DMS114 treated with DMSO at 0.1 percent for 48 hours (cell line): ENCODE measurements around the gene MYO7B.
A peak's percentile ranks its signal among the peaks of the same experiment; 100 is the strongest.

Source experiments
- DNase-seq: peaks from one replicate; lab custom pipeline; 2025; ENCODE audit not compliant: unreplicated experiment; lab: John Stamatoyannopoulos, UW

MYO7B gene

DNA sequence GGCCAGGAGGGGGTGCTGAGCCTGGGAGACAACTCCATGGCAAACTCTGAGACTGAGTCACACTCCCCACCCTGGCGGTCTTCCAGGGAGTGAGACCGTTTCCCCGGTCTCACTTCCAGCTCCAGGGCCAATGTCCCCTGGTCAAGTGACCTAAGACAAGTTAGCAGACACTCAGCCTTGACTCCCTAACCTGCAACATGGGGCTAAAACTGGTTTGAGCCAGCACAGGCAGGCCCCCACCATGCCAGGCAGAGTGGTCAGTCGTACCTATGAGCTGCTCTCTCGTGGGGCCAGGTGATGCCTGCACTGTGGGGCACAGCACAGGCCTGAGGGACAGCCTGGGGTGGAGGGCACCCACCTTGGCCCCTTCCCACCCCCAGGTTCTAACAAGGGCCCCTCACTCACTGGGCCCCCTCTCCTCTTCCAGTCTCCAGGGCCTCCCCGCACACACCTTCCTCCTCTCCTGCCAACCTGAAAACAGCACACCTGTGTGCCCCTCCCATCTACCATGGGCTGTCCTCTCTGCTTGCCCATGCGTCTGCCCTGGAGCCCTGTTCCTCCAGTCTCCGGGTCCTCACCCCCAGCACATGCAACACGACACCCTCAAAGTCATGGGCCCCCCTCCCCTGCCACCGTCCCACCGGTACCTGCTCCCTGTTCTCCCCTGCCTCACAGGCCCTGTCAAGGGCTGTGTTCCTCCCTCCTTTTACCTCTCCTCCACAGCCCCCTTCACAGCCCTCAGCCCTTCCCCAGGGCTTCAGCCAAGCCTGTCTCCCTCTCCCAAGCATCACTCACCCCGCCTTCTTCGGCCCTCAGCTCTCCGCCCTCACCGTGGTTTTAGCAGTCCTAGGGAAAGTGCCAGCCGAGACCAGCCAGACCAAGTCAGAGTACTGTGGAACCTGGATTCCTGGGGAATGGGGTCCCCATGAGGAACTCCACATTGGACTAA lies 112.0 kb downstream of the MYO7B start:
- DNase-seq: no peak

DNA sequence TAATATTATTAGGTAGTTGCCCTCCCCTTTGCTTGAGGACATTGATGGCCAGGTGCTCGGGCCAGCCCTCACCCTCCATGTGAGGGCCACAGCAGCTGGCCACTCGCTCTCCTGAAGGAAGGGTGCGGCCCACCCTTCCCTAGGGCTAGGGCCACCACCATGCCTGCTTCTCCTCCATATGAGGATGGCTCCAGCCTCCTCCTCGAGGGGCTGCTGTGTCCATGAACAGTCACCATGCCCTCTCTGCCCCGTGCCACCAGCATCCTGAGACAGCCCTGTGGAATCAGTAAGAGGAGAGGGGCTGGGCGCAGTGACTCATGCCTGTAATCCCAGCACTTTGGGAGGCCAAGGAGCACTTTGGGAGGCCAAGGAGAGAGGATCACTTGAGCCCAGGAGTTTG lies 112.8 kb downstream of the MYO7B start:
- no peak for DNase-seq

DNA sequence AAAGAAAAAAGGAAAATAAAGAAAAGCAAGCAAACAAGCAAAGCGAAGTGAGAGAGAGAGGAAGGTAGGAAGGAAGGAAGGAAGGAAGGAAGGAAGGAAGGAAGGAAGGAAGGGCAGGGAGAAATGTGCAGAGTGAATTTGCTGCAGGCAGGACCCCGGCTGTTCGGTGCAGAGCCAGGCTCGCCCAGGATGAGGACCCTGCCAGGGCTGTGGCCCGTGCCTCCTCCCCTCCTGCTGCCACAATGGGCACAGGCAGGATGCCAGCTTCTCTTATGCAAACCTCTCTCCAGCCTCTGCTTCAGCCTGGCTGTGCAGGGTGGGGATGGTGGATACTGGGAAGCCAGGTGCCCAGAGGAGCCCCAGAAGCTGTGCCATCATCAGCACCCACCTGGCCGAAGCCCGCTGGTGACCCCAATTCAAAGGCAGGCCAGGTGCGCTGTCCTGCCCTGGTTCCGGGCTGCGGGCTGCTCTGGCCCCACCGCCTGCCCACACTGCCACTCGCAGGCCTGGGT lies 113.7 kb downstream of the MYO7B start:
- no peak for DNase-seq

DNA sequence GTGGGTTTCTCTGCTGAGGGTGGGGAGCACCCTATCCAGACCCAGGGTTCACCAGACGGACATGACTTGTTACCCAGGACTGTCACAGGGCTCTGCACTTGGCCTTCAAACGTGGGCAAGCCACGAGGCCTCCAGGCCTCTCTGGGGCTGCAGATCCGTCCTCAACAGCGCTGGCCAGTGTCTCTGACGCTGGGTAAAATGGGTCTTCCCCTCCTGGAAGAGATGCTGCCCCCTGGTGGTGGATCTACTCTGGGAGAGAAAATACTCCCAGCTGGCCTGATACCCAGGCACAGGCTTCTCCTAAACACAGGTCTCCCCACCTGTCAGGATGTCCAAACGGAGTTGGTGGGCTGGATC lies 114.2 kb downstream of the MYO7B start:
- peak; percentile 52 for DNase-seq

DNA sequence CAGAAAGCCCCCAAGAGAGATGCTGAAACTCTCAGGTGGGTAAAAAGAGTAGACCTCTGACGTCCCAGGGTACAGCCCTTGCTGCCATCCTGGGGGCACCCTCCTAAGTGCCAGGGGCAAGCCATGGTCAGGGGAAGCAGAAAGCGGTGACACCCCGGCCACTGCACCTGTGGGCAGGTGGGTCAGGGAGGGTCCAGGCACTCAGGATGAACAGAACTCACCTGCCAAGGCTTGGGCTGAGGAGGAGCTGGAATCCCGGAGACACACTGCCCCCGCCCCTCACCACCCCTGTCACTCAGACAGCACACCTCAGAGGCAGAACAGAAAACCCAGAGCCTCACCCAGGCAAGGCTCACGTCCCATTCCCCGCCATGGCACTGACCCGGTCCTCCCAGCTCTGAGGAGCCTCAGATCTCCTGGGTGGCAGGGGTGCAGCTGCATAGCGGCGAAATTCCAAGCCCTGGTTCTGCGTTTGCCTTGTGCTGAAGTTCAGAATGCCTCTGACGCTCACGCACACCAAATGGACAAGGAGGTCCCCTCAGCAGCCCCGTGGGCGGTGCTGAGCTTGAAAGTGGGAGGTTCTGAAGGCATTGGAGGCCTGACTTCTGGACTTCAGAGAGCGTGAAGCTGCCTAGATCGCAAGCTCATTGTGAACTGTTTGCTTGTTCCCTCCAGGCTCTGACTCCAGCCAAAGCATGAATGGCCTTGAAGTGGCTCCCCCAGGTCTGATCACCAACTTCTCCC lies 114.7 kb downstream of the MYO7B start:
- DNase-seq: no peak

DNA sequence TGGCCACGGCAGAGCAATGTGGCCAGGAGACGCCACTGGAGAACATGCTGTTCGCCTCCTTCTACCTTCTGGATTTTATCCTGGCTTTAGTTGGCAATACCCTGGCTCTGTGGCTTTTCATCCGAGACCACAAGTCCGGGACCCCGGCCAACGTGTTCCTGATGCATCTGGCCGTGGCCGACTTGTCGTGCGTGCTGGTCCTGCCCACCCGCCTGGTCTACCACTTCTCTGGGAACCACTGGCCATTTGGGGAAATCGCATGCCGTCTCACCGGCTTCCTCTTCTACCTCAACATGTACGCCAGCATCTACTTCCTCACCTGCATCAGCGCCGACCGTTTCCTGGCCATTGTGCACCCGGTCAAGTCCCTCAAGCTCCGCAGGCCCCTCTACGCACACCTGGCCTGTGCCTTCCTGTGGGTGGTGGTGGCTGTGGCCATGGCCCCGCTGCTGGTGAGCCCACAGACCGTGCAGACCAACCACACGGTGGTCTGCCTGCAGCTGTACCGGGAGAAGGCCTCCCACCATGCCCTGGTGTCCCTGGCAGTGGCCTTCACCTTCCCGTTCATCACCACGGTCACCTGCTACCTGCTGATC lies 115.4 kb downstream of the MYO7B start:
- DNase-seq: no peak

DNA sequence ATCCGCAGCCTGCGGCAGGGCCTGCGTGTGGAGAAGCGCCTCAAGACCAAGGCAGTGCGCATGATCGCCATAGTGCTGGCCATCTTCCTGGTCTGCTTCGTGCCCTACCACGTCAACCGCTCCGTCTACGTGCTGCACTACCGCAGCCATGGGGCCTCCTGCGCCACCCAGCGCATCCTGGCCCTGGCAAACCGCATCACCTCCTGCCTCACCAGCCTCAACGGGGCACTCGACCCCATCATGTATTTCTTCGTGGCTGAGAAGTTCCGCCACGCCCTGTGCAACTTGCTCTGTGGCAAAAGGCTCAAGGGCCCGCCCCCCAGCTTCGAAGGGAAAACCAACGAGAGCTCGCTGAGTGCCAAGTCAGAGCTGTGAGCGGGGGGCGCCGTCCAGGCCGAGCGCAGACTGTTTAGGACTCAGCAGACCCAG lies 115.9 kb downstream of the MYO7B start:
- no peak for DNase-seq

DNA sequence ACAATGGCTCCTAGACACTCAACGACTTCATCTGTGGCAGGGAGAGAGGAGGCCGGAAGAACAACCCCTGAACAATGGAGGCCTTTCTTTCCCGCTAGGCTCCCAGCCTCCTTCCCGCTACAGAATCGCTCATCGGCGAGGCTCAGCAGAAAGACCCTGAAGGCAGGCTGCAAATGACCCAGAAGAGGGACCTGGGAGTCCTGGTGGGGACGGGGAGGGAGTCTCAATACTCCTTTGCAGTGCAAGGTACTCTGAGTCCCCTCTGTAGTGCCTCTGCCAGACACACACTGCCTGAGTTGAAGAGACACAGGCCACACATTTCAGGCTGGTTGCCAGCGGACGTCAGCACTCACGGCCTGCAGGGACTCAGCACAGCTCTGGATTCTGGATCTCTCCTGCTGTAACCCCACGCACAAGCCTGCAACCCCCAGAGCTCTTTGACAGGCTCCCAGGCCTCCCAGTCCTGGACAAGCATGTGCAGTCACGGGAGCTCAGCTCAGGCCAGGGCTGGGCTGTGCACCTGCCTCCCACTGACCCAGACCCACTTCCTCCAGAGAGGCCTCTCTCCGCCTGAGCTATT lies 116.6 kb downstream of the MYO7B start:
- DNase-seq: no peak

DNA sequence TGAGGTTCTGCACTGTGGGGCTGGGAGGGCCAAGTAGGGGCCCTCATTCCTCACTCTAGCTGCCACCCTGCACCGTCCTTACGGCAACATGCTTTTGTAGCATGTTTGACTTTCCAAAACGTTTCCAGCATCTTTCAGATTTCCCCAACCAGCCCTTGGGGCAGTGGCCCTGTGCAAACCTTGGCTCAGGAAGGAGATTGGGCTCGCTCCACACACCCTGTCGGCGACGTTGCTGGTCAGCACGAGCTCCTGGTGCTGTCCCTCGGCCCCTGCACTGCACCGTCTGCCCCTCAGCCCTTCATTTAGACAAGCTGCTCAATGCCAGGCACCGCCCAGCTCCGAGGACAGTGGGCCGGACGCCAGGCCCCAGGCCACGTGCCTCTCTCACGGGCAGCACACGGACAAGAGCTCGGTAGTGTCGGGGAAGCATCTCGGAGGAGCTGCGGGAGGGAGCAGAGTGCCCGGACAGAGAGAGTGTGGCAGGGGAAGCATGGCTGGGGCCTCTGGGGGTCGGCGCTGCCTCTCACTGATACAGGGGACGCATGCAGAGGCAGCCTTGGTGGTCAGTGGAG lies 117.4 kb downstream of the MYO7B start:
- DNase-seq: no peak

DNA sequence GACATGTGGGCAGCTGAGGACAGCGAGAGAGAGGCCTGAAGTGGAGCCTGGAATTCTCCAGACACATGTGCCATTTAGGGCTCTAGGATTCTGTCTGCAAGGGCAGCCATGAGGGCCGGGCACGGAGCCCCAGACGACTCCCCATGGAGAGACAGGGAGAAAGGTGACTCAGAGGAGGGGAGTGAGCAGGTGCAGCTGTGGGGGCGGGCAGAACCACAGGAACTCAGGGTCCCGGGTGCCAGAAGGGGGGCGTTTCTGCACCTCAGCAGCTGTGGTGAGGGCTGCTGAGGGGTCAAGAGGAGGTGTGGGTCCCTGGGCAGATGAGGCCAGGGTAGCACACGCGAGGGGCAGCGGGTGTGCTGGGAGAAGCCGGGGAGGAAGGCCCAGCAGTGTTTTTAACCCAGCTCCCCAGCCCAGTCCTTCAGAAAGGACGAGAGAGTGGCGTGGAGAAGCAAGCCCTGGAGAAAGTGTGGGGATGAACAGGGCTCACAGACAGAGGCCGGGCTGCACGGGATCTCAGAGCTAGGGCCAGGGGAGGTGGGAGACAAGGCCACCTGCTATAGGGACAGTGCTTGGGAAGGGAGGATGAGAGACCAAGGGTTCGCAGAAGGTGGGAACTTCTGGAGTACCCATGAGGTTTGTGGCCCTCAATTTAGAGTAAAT lies 118.1 kb downstream of the MYO7B start:
- no peak for DNase-seq

DNA sequence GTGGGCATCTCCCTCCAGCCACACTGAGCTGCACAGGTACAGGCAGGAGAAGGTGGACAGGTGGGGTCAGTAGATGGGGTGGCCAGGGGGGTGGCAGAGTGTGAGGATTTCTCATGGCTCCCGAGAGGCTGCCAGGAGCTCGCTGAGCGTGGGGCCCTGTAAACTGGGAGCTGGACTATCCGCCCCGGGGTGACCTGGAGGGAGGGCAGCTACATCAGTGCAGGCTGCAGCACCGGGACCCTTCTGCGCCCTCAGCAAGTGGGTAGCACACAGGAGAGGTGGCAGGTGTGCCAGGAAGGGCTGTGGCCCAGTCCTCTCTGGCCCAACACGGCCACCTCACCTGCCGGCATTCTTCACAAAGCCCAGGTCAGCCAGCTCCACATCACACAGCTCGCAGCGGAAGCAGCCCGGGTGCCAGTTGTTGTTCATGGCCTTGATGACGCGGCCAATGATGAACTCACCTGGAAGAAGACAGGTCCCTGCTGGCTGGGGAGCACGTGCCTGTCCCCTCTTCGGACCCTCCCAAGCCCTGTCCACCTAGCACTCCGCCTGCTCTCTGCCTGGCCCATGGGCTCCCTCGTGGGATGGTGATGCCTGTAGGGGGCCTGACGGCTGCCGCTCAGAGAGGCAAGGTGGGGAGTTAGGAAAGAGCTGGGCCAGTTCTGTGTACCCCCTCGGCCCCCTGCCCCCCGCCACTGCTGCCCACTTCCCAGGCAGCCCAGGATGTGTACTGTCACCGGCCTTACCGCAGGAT lies 118.8 kb downstream of the MYO7B start:
- no peak for DNase-seq

DNA sequence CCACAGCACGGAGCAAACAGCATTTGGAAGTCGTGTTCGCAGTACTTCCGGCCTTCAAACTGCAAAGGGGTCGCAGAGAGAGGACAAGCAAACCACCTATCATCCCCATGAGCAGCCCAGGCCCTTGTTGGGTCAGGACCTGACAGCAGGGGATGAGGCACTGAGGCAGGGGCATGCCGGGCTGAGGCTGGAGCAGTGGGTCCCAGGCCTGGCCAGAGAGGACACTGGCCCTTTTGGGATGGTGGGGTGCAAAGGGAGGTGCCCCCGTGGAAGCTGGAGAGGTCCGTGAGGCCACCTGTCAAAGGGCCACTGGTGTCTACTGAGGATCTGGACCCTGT lies 119.3 kb downstream of the MYO7B start:
- DNase-seq: no peak

DNA sequence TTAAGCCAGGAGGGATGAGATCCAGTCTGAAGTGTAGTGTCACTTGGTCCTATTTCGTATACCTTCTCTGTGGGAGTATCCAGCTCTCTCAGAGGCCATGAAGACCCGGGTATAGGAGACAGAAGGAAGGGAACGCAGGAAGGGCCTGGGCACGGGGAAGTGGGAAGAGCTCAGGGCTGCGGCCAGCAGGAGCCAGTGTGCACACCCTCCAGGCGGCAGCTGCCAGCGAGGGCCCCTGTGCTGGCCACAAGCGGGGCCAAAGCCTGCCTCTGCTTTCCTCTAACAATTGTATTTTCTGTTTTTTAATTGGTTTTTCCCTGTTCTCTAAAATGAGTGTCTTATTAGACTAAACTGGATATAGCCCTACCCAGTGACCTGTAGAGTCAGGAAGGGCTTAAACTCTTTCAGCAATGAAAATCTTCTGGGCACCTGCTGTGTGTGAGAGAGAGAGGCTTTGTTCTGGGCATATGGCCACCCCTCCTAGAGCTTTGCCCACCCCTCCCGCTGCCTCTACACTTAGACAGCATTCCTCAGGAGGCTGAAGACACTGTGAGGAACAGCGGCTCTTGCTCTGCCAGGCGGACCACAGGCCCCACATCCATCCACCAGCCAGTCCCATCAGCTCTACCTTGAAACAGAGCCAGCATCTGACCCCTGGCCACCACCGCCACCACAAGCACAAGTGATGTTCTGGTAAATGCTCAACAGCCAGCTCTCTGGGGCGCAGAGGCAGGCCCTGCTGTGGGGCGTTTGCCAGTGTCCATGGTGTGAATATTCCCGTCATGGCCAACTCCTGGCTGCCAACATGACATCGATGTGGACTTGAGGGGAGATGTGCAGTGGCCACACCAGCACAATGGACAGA lies 120.0 kb downstream of the MYO7B start:
- no peak for DNase-seq

DNA sequence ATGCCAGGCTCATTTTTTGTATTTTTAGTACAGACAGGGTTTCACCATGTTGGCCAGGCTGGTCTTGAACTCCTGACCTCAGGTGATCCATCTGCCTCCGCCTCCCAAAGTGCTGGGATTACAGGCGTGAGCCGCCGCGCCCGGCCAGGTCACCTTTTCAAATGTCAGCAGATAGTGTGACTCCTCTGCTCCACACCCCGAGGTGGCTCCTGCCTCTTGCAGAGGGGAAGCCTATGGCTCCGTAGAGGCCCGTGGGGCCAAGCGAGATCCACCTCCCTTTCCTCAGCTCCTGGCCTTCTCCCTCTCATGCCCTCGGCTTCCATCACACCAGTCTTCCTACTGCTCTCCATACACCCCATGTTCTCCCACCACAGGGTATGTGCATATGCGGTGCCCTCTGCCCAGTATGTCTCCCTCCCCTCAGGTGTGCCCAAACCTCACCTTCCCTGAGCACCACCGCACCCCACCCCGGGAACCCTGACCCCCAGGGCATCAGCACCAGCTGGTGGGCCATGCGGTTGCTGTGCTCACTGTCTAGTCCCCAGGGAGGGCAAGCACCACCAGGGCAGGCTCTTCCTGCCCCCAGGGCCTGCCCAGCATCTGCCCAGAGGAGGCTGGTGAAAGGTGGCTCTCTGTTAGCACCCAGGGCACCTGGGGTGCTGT lies 121.2 kb downstream of the MYO7B start:
- DNase-seq: no peak

DNA sequence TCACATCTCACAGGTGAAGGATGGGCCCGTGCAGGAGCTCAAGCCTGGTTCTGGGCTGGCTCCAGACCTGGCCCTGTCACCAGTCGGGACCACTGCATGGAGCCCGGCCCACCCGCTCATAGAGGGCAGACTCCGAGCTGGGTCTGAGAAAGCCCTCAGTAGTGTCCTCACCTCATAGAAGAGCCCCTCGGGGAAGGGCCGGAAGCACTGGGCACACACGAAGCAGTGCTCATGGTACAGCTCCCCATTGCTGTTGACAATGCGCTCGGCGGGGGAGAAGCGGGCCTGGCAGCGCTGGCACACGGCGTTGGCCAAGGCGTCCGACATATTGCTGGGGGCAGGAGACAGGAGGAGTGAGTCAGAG lies 121.7 kb downstream of the MYO7B start:
- no peak for DNase-seq

DNA sequence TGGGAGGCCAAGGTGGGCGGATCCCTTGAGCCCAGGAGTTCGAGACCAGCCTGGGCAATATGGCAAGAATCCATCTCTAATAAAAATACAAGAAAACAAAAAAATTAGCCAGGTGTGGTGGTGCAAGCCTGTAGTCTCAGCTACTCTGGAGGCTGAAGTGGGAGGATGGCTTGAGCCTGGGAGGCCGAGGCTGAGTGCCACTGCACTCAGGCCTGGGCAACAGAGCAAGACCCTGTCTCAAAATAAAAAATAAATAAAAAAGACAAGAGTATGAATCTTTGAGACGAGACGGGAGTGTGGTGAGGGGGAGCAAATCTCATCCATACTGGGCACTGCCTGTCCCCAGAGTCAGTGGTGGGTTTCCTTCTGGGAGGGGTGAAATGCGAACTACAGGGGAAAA lies 122.7 kb downstream of the MYO7B start:
- no peak for DNase-seq

DNA sequence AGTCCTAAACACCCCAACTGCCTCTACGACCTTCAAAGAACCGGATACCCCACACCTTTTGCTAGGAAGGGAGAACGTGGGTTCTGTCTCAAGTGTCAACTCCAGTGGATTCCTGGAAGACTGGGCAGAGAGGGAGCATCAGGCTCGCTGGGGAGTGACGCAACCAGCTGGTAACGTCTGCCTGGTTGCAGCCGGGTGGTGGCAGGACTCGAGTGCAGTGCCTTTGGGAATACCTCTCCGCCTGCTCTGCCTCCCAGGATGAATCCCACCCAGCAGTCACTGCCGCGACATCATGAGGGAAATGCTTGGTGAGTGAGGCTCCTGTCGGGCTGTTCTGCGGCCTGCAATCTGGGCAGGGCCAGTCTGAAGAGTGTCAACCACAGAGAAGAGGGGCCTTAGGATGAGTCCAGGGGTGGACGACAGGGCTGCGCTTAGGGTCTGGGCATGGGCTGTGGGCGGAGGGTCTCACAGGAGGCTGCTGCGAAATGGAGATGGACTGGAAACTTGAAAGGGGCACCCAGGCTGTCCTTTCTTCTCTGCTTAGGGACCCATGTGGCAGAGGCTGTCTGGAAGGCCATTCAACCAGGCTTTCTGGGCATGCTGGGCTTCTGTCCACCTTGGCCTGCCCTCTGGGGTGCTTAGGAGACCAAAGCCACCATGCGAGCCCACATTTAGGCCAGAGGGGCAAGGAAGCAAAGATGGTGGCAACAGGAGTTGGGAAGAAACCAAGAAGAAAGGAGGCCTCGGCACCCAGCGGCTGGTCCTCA lies 123.3 kb downstream of the MYO7B start:
- DNase-seq: no peak
